ENCODE data around the gene UPP1.

DNA sequence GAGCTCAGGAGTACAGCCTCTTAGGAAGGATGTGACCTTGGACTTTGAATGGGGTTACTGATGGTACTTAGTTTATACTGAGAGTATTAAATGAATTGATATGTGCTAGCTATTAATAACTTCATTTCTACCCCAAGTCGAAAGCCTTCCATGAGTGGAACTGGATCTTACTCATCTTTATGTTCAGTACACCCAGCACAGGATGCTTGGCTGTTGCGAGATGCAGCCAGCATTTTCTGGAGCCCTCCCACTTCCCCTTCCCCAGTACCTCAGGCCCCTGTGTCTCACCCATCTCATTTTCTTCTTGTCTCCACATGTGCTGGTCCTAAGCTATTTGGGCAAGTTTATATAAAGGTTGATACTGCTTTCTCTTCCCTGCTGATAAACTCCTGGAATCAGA lies 7.2 kb downstream of the UPP1 start:
- TF ChIP-seq POLR2A (IDR thresholded peaks at IDR 0.05; ENCODE audit: low read depth) (no peak), CTCF (IDR thresholded peaks at IDR 0.05) (no peak)
